Tibial artery (tissue), 4 donors: ENCODE data around the gene MPRIP.
A peak's percentile ranks its signal among the peaks of the same experiment; 100 is the strongest.

Source experiments
- DNase-seq, 2 donors: peaks; one replicate each; pipeline ENCODE4 v3.0.0-alpha.2; 2019
- H3K27ac ChIP-seq, 2 donors: fragments of 200-600 bp; sonication (generic) in 1 of 2; 1 replicate in 1 of 2; 2 replicates in 1 of 2; pipeline ENCODE4 v1.5.1; 2018 to 2019; ENCODE audit warnings: mild to moderate bottlenecking in 1 of 2
- H3K27me3 ChIP-seq, 2 donors: fragments of 200-600 bp; sonication (generic) in 1 of 2; one replicate each; pipeline versions ENCODE4 v1.5.1 to v1.6.0; 2016 to 2019
- H3K36me3 ChIP-seq, 3 donors: fragments of 200-600 bp; sonication (generic) in 2 of 3; one replicate each; pipeline ENCODE4 v1.5.1; 2016 to 2019; ENCODE audit warnings: mild to moderate bottlenecking in 2 of 3
- H3K4me1 ChIP-seq, 4 donors: fragments of 200-600 bp; sonication (generic) in 2 of 4; 1 replicate in 3 of 4; 2 replicates in 1 of 4; pipeline ENCODE4 v1.5.1; 2016 to 2019
- H3K4me3 ChIP-seq, 2 donors: fragments of 200-600 bp; sonication (generic) in 1 of 2; 1 replicate in 1 of 2; 2 replicates in 1 of 2; pipeline ENCODE4 v1.5.1; 2018 to 2019; ENCODE audit warnings: mild to moderate bottlenecking in 2 of 2
- H3K9me3 ChIP-seq, 3 donors: fragments of 200-600 bp; sonication (generic) in 1 of 3; one replicate each; pipeline ENCODE4 v1.5.1; 2016 to 2019
- intact Hi-C: fragments of 100-400 bp; cut with DNase I; formaldehyde crosslinking; loops from one replicate; pipeline ENCODE4 v1.15.0; 2023; ENCODE audit warnings: low total_unique reads
- TF ChIP-seq, protein P1 (sequence below), 2 experiments: fragments of 200-600 bp in 1 of 2; fragments of 450-650 bp in 1 of 2; IDR thresholded peaks; one replicate each; pipeline ENCODE4 v1.5.1; 2017 to 2019; ENCODE audit warnings: antibody characterized with exemption in 2 of 2, mild to moderate bottlenecking in 1 of 2, moderate library complexity in 1 of 2

Gene MPRIP

DNA sequence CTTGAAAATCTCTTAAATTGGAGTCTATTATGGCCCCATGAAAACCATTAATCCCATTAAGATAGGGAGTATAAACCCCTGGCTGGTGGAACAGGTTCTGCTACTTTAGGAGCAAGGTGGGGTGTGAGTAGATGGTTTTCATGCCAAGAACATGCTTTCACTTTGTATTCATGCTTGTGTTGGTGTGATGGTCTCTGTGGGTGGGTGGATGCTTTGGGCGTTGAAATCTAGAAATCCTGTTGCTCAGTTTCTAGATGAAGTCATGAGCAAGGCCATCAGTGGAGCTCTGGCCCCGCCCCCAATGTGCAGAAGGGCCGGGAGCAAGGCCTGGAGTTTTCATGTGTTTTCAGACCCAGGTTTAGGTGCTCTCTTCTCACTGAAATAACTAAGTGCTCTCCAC, 143.8 kb downstream of the MPRIP start:
- H3K27me3 ChIP-seq, result no peaks in the 10 kb centered on the region
- intact Hi-C loops, result no loop called here
- peaks cover 51 to 80% (median 67%) of the 10 kb centered on the region in 3 donors for H3K36me3 ChIP-seq
- no peak overlapping the region for H3K27ac ChIP-seq
- DNase-seq, result no peak
- no peak overlapping the region for H3K4me3 ChIP-seq
- H3K4me1 ChIP-seq, result peaks cover 0 to 33% (median 26%) of the 10 kb centered on the region in 4 donors
- TF ChIP-seq, protein P1, sequence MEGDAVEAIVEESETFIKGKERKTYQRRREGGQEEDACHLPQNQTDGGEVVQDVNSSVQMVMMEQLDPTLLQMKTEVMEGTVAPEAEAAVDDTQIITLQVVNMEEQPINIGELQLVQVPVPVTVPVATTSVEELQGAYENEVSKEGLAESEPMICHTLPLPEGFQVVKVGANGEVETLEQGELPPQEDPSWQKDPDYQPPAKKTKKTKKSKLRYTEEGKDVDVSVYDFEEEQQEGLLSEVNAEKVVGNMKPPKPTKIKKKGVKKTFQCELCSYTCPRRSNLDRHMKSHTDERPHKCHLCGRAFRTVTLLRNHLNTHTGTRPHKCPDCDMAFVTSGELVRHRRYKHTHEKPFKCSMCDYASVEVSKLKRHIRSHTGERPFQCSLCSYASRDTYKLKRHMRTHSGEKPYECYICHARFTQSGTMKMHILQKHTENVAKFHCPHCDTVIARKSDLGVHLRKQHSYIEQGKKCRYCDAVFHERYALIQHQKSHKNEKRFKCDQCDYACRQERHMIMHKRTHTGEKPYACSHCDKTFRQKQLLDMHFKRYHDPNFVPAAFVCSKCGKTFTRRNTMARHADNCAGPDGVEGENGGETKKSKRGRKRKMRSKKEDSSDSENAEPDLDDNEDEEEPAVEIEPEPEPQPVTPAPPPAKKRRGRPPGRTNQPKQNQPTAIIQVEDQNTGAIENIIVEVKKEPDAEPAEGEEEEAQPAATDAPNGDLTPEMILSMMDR (IDR thresholded peaks at IDR 0.05), result no peak
- H3K9me3 ChIP-seq, result no peaks in the 10 kb centered on the region

DNA sequence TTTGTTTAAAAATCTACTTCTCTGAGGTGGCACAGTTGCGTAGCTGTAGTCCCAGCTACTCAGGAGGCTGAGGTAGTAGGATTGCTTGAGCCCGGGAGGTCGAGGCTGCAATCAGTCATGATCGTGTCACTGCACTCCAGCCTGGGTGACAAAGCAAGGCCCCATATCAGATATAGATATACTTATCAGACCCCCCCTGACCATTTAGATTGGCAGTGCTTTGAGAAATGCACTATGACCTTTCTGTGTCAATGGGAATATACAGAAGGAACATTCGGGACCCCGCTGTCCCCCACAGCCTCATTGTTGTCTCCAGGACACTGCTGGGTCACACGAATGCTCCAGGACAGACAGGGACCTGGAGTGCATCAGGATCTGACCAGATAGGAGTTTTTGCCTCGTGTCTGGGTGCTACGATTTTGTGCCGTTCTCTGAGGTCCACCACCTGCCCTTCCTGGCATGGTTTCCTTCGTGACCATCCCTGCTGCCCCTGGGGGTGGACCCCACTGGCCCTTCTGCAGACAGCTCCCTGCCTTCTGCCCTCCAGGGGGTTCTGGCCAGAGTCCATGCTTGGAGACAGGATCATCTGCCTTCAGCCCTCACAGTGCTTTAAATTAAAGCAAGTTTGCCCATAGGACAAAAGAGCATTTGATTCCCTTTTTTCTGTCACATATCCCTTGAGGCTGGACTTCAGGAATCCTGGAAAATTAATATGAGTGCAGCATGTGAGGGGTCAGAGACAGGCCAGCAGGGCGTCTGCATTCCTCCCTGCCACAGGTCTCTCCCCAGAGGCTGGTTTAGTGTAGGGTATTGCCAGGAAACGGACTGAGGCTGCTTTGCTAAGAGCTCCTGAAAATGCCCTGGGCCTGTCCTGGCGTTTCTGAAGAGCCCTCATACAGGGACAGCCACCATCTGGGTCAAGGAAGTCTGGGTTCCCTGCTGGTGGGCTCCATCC, 144.6 kb downstream of the MPRIP start:
- Histone ChIP-seq H3K27me3 (no peaks in the 10 kb centered on the region), H3K4me1 (peaks cover 0 to 33% (median 25%) of the 10 kb centered on the region in 4 donors), H3K36me3 (peaks cover 49 to 73% (median 65%) of the 10 kb centered on the region in 3 donors), H3K27ac (peak overlapping the region in 1 of 2 donors; percentile 7), H3K4me3 (no peak overlapping the region), H3K9me3 (no peaks in the 10 kb centered on the region)
- no peak for DNase-seq
- intact Hi-C loops, result no loop called here
- TF ChIP-seq, protein P1 (IDR thresholded peaks at IDR 0.05), result no peak

DNA sequence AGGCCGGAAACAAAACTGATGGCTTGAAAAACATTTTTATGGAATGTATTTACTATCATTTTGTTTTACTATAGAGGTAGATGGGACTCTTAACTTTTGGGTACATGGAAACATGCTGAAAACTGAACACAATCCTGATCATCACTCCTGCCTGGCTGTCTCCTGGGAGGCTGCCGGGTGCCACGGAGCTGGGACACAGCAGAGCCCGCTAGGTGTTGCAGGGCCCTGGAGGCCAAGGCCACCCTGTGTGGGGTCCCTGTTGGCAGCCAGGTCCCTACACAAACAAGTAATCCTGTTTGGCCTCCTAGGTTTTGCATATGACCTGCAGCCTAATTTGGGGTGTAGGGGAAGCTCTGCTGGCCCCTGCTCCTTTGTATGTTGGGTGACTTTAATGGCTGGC, 146.3 kb downstream of the MPRIP start:
- Histone ChIP-seq H3K36me3 (peaks cover 37 to 55% (median 48%) of the 10 kb centered on the region in 3 donors), H3K27me3 (no peaks in the 10 kb centered on the region), H3K9me3 (no peaks in the 10 kb centered on the region), H3K4me1 (peaks cover 0 to 34% (median 25%) of the 10 kb centered on the region in 4 donors), H3K27ac (no peak overlapping the region), H3K4me3 (no peak overlapping the region)
- intact Hi-C loops, result no loop called here
- no peak for DNase-seq
- TF ChIP-seq, protein P1 (IDR thresholded peaks at IDR 0.05), result no peak

DNA sequence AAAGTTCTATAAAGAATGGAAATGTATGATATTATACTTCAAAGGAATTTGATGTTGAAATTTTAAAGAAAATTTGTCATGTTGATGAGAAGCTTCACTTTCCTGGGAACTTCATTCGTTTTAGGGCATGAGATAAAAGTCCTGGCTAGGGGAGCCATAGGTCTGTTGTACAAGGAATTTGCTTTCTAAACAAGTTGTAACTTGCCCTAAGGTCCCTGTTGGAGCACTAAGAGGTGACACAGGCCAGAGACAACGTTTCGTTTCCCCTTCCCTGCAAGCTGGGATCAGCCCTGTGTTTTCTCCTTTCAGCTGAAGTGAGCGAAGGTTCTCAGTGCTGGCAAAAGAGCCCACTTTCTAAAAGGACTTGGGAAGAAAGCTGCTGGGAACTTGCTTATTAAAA, 147.3 kb downstream of the MPRIP start:
- H3K27me3 ChIP-seq, result no peaks in the 10 kb centered on the region
- H3K4me1 ChIP-seq, result peaks cover 0 to 34% (median 25%) of the 10 kb centered on the region in 4 donors
- H3K4me3 ChIP-seq, result no peak overlapping the region
- TF ChIP-seq, protein P1 (IDR thresholded peaks at IDR 0.05), result no peak
- intact Hi-C loops, result no loop called here
- no peaks in the 10 kb centered on the region for H3K9me3 ChIP-seq
- peaks cover 27 to 45% (median 38%) of the 10 kb centered on the region in 3 donors for H3K36me3 ChIP-seq
- peak overlapping the region; percentile 10 to 66 for H3K27ac ChIP-seq
- no peak for DNase-seq

DNA sequence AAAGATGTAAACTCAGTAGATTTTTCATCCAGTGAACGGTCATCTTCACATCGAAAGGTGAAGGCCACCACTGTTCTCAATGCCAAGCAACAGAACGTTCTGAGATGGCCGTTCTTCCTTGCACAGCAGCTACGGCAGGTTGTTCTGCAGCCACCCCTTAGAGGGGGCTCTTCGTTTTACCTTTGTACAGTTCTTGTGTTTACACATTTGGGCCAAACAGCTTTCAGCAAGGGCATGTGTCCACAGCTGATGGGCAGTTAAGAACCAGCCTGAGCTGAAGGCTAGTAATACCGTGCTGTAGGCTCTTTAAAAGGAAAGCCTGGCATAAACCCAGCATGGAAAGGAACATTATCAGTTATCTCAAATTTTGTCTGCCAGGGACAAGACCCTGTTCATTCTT, 147.9 kb downstream of the MPRIP start:
- Histone ChIP-seq H3K27me3 (no peaks in the 10 kb centered on the region), H3K4me1 (peaks cover 0 to 34% (median 25%) of the 10 kb centered on the region in 4 donors), H3K9me3 (no peaks in the 10 kb centered on the region), H3K36me3 (peaks cover 22 to 39% (median 36%) of the 10 kb centered on the region in 3 donors), H3K4me3 (no peak overlapping the region), H3K27ac (peak overlapping the region; percentile 10 to 66)
- TF ChIP-seq, protein P1 (IDR thresholded peaks at IDR 0.05), result no peak
- intact Hi-C loops, result no loop called here
- no peak for DNase-seq
